HG02840 (cell line): ENCODE measurements around the gene URAD.

Source experiments
- ATAC-seq: cut with Tn5 transposase; IDR thresholded peaks from one replicate; pipeline ENCODE4 v1.9.1; 2021; ENCODE audit warnings: mild to moderate bottlenecking, moderate library complexity, moderate number of reproducible peaks; ENCODE audit not compliant: unreplicated experiment, low FRiP score

Gene URAD

DNA sequence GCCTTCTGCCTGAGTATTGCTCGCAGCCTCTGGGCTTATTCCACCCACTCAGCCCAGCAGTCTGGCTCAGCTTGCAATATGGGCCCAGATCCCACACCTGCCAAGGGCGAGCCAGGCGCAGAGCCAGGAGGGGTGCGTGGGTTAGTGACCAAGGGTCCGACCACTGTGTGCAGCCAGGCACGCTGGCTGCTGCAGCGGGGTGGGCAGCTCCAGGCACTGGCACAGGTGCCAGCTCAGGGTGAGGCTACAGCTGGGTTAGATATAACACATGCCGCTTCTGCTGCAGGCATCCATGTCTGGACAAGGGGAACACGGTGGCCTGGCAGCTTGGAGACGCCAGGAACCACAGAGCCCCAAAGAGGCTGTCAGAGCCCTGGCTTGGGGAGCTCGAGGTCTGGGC lies 12.6 kb upstream of the URAD start:
- ATAC-seq = no peak

DNA sequence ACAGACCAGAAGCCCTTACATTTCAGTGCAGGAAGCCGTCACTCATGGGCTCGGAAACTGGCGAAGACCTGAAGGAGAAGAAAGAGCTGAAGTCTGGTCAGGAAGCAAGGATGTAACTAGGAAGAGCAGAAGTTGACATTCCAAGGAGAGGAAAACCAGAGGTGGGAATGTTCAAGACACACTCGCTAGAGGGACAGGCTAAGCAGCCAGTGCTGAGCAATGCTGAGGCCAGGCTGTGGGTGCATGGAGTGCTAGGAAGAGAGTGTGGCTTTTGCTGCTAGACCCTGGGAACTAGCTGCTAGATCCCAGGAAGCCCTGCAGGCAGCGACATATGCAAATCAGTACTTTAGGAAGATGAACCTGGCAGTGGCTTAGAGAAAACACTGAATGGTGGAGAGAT lies 12.1 kb upstream of the URAD start:
- no peak for ATAC-seq

- ATAC-seq = no peak
Measured at GRCh38 chr13:27997904-27998522, 9.5 kb upstream of the URAD start.

- ATAC-seq = no peak
Measured at GRCh38 chr13:27991881-27992280, 3.4 kb upstream of the URAD start.

DNA sequence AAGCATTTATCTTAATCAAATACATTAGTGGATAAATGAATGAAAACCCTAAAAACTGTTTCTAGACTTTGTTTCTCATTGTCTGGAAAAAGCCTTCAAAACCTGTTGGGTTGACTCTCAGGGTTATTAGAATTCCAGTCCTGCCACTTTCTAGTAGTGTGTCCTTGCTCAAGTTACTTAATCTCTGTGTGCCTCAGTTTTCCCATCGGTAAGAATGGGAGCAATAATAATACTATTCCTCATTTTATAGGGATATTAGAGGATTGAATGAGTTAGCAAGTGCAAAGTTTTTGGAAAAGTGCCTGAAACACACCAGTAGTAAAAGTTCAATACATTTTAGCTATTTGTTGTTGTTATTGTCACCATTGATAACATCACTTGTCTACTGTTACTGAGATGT lies 2.9 kb downstream of the URAD start:
- no peak for ATAC-seq

GRCh38 chr13:27982361-27982760 lies 6.1 kb downstream of the URAD start:
- no peak for ATAC-seq

GRCh38 chr13:27981006-27981708 lies 7.3 kb downstream of the URAD start:
- no peak for ATAC-seq

- no peak for ATAC-seq
Measured at GRCh38 chr13:27980280-27980998, 8.1 kb downstream of the URAD start.

GRCh38 chr13:27979765-27980279 lies 8.7 kb downstream of the URAD start:
- no peak for ATAC-seq

GRCh38 chr13:27979001-27979643 lies 9.4 kb downstream of the URAD start:
- ATAC-seq = no peak

GRCh38 chr13:27978301-27978968 lies 10.1 kb downstream of the URAD start:
- ATAC-seq = no peak

GRCh38 chr13:27977476-27978300 lies 10.8 kb downstream of the URAD start:
- ATAC-seq = no peak

DNA sequence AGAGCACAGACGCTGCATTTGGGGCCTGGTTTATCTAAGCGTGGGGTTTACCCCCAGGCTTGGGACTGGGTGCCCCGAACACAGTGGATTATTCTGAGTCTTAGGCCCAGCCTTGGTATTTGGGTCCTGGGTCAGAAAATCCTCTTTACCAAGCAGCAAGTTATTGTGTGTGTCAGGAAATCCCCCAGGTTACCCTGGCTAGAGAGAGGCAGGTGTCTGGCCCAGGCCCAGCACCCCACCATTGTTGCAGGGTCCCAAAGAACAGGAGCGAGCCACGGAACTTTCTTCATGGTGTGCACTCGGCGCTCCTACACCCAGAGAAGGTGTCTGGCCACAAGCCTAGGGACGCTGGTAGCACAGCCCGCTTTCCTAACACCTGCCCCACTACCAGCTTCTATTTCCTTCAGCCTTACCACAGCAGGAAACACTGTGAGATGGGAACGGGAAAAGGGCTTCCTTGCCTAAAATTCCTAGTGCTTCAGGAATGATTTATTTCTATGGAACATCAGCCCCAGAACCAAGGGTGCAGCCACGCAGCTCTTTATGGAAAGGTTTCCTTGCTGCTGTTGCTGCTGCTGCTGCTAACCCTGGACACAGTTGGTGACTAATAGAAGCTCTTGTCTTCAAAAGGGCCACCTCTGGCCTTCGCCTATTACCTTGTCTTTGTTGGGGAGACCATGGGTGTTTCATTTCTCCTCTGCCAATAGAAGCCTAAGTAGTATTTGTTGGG lies 12.0 kb downstream of the URAD start:
- ATAC-seq = no peak

DNA sequence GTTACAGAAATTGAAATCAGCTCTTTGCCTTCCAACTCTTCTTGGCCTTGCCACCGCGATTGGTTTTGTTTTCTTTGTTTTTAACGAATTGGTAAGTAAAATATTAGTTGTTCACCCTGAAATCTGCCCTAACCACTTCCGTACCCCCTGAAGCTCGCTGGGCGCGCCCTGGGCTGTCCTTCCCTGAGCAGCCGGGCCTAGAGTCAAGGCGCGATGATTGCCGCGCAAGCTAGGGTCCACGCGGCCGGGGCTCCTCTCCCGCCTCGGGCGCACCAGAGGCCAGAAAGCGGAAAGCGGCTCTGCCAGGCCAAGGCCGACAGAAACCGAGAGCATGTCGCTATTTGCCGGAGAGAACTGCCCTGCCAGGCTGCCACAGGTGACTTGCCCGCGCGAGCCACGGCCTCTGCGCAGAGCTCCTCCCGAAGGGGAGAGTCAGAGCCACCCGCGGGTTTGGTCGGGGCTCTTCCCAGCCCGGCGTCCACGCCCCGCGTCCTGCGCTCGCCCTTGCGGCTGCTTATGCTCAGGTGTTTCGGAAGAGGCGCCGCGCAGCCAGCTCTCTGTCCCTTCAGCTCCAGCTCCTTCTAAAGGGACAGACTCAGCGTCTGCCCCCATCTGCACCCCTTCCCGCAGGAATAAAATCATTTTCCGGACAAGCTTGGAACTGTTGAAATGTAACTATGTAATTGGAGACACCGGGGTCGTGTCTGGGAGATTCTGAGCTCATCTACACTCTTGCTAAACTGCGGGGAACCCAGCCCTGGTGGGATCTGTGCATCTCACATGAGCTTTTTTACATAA lies 12.7 kb downstream of the URAD start:
- ATAC-seq = no peak

- ATAC-seq = no peak
Measured at GRCh38 chr13:27973961-27974662, 14.4 kb downstream of the URAD start.

GRCh38 chr13:27973291-27973690 lies 15.2 kb downstream of the URAD start:
- no peak for ATAC-seq

GRCh38 chr13:27972478-27972820 lies 16.0 kb downstream of the URAD start:
- ATAC-seq = no peak
